ENCODE results near the gene ACTR5. TPM values are rescaled to one million over a fixed set of nuclear protein-coding genes. Genes with fewer than 3 reads are reported as not detected.

Gene ACTR5
- 10.9 TPM for polyA plus RNA-seq (2012; ENCODE audit: insufficient read depth, insufficient read length)

DNA sequence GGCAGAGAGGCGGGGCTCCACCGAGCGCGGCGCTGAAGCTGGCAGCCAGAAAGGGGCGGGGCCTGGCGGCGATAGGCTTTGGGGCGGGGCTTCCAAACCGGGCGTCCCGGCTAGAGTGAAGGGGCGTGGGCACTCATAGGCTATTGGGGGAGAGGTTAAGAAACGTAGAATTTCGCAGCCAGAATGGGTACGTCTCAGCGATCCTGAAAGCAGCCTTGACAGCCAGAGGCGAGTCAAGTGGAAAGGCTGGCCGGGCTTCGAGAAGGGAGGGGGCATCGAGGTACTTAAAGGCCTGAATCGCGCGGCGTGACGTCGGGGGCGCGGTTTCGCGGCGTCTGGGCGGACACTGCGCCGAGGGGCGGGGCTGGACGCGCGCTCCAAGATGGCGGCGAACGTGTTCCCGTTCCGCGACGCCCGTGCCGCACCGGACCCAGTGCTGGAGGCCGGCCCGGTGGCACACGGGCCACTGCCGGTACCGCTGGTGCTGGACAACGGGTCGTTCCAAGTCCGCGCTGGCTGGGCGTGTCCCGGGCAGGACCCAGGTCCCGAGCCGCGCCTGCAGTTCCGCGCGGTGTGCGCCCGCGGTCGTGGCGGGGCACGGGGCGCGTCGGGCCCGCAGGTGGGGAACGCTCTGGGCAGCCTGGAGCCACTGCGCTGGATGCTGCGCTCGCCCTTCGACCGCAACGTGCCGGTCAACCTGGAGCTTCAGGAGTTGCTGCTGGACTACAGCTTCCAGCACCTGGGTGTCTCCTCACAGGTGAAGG, at the start of gene ACTR5:
ACTR5 (plus strand) TSS at position 364 of the 764 bp plus-strand sequence; CDS start at position 383, 19 bp downstream.
- DNase-seq (ENCODE audit: low read depth, low spot score): peak; percentile 77
- H3K4me3 ChIP-seq (ENCODE audit: low read length): peak within 1 kb of the TSS; percentile 94

DNA sequence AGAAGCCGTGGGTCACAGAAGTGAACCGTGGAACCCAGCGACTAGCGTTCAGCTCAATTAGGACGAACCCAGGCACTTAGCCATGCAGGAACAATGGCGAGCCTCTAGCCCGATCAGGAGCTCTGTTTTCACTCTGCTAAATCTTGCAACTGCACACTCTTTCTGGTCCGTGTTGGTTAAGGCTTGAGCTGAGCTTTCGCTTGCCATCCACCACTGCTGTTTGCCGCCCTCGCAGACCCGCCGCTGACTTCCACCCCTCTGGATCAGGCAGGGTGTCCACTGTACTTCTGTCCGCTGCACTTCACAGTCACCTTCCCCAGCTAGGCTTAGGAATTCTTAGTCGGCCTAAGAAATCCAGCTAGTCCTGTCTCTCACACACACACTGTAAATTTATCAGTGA, 49.7 kb upstream of the ACTR5 start:
- H3K4me3 ChIP-seq (ENCODE audit: low read length): no peak overlapping the region
- no peak for DNase-seq (ENCODE audit: low read depth, low spot score)

DNA sequence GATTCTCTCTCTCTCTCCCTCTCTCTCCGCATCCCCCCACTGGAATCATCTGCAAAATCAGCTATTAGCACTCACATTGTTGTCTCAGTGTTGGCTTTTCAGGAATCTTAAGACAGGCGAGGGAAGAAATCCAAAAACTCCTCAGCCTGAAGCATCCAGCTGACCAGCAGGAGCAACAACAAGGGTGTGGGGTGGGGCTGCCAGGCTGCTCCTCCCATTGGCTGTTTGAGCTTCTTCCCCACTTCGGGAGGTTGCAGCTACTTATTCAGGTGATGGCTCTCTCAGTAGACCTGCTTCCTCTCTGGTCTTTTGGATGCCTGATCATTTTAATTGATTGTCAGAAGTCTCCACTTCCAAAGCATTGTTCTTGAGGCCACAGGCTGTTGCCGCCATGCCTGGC, 48.1 kb upstream of the ACTR5 start:
- no peak overlapping the region for H3K4me3 ChIP-seq (ENCODE audit: low read length)
- no peak for DNase-seq (ENCODE audit: low read depth, low spot score)

DNA sequence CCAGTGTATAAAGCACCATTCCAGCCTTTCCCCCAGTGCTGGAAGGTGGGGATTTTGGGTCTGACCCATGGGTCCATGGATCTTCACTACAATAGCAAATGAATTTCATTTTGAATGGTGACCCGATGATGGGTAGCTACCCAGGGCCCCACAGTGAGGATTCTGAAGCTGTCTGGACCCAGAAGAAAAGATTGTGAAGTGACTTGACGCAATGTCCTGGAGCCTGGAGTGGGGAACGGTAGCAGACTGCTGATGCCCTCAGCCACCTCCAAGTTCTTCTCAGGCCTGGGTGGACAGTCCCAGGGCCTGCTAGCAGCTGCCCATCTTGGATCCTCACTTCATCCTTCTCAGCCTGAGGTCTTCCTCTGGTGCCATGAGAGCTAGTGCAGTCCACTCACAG, 47.3 kb upstream of the ACTR5 start:
- H3K4me3 ChIP-seq (ENCODE audit: low read length): no peak overlapping the region
- no peak for DNase-seq (ENCODE audit: low read depth, low spot score)

DNA sequence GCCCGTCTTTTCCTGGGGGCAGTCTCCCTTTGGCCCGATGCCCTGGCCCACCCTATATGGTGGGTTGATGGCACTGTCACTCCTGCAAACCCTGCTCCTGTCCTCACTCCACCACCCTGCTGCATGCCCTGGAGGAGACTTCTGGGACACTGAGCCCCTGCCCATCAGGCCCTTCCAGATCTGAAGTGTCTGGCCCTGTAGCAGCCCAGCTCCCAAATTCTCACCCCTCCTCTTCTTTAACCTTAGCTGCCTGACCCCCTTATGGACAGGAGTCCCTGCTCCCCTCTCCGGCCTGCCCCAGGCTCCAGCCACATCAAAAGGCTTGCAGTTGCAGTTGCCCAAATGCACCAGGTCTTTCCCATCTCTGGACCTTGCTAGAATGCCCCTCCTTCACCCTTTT, 44.7 kb upstream of the ACTR5 start:
- no peak for DNase-seq (ENCODE audit: low read depth, low spot score)
- H3K4me3 ChIP-seq (ENCODE audit: low read length): no peak overlapping the region

- no peak overlapping the region for H3K4me3 ChIP-seq (ENCODE audit: low read length)
- DNase-seq (ENCODE audit: low read depth, low spot score): no peak
Observed at GRCh38 chr20:38704136-38704535, 44.1 kb upstream of the ACTR5 start.

DNA sequence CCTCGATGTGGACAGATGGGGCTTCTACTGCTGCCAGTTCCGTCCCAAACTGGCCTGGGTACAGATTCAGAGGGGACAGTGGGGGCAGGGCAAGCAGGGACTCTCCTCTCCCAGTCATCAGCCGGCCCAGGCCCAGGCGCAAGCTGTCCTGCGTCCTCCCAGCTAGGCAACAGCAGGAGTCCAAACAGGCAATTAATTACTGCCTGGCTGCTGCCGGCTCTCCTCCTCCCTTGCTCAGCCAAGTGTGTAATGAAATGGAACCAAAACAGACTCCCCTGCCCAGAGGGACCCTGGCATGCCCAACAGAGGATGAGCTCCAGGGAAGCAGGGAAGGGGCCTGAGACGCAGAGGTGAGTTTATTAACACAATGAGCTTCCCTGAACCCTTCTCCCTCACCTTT, 41.8 kb upstream of the ACTR5 start:
- no peak overlapping the region for H3K4me3 ChIP-seq (ENCODE audit: low read length)
- DNase-seq (ENCODE audit: low read depth, low spot score): no peak

DNA sequence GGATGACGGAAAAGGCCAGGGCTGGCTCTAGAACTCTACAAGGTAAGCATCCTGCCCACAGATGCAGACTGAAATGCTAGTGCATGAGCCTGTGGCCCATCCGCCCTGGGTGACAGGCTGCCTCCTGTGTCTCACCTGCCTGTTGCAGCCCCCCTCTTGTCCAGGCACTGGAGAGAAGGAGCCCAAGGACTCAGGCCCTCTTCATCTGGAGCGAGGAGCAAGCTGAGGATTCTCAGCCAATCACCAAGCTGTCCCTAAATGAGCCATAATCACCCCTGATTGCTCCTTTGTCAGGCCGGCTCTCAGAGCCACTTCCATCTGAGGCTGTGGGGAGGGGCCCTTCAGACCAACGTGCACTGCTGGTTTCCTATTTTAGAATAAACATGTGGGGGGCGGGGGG, 34.0 kb upstream of the ACTR5 start:
- no peak overlapping the region for H3K4me3 ChIP-seq (ENCODE audit: low read length)
- DNase-seq (ENCODE audit: low read depth, low spot score): no peak

DNA sequence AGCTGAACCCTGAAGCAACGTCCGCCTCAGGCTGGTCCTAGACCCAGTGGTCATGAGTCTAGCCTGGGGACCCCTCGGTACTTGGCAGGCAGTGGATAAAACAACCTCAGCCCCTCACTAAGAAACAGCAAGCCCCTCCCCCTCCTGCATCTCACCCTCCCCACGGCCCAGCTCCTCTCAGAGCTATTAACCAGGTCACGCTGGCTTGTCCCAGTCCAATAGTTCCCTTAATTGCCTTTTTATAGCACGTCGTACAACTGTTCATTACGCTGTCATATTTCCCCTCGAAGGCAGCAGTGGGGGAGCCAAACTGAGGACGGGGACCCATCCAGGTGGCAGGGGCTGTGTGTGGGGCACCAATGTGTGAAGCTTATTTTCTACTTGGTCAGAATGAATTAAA, 32.6 kb upstream of the ACTR5 start:
- no peak overlapping the region for H3K4me3 ChIP-seq (ENCODE audit: low read length)
- DNase-seq (ENCODE audit: low read depth, low spot score): no peak

GRCh38 chr20:38722683-38723016, 25.6 kb upstream of the ACTR5 start:
- no peak overlapping the region for H3K4me3 ChIP-seq (ENCODE audit: low read length)
- DNase-seq (ENCODE audit: low read depth, low spot score): no peak

GRCh38 chr20:38723017-38723847, 25.0 kb upstream of the ACTR5 start:
- DNase-seq (ENCODE audit: low read depth, low spot score): peak; percentile 42
- peak overlapping the region; percentile 2; the same call in 1 of the 2 replicates for H3K4me3 ChIP-seq (ENCODE audit: low read length)

GRCh38 chr20:38723848-38724625, 24.2 kb upstream of the ACTR5 start, which contains the start of gene SLC32A1:
Gene SLC32A1, plus strand, starts transcription at chr20:38724486. Its CDS starts 239 bp downstream, at chr20:38724725.
- H3K4me3 ChIP-seq (ENCODE audit: low read length): peak within 1 kb of the TSS; percentile 40
- DNase-seq (ENCODE audit: low read depth, low spot score): no peak

DNA sequence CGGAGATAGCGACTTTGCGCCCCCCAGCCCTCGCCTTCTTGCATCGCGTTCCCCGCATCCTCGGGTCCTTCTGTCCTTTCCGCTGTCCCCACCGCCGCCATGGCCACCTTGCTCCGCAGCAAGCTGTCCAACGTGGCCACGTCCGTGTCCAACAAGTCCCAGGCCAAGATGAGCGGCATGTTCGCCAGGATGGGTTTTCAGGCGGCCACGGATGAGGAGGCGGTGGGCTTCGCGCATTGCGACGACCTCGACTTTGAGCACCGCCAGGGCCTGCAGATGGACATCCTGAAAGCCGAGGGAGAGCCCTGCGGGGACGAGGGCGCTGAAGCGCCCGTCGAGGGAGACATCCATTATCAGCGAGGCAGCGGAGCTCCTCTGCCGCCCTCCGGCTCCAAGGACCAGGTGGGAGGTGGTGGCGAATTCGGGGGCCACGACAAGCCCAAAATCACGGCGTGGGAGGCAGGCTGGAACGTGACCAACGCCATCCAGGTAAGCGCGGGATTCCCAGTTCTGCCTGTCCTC, 23.6 kb upstream of the ACTR5 start:
- H3K4me3 ChIP-seq (ENCODE audit: low read length): peak overlapping the region; percentile 40
- DNase-seq (ENCODE audit: low read depth, low spot score): no peak

DNA sequence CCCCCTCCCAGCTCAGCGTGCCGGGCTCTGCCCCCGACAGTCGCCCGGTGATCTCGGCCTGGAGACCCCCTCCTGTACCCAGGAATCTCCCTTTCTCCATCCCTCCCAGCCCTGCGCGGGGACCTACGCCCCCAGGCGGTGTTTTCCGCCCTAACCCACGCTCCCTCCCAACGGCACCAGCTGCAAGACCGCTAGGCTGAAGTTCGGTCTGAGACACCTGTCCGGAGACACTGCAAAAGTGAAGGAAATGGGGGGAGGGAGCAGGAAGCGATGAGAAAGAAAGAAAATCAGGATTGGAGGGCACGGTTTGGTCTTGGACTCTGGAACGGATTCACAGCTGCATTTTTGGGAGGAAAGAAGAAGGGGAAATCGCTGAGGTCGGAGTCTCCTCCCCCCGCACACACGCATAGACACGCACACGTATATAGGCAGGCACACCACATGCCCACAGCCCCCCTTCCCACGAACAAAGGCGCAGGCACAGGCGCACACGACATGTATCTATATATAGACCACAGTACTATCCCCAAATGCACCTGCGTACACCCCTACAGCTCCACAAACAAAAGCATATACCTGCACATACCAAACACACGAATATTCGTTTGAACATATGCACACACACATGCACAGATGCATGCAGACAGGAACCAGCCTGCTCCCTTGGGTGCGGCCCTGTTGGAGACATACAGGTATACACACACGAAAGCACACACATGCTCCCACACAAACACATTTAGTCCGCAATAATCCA, 22.9 kb upstream of the ACTR5 start:
- DNase-seq (ENCODE audit: low read depth, low spot score): peak; percentile 83
- peak overlapping the region; percentile 40 for H3K4me3 ChIP-seq (ENCODE audit: low read length)

DNA sequence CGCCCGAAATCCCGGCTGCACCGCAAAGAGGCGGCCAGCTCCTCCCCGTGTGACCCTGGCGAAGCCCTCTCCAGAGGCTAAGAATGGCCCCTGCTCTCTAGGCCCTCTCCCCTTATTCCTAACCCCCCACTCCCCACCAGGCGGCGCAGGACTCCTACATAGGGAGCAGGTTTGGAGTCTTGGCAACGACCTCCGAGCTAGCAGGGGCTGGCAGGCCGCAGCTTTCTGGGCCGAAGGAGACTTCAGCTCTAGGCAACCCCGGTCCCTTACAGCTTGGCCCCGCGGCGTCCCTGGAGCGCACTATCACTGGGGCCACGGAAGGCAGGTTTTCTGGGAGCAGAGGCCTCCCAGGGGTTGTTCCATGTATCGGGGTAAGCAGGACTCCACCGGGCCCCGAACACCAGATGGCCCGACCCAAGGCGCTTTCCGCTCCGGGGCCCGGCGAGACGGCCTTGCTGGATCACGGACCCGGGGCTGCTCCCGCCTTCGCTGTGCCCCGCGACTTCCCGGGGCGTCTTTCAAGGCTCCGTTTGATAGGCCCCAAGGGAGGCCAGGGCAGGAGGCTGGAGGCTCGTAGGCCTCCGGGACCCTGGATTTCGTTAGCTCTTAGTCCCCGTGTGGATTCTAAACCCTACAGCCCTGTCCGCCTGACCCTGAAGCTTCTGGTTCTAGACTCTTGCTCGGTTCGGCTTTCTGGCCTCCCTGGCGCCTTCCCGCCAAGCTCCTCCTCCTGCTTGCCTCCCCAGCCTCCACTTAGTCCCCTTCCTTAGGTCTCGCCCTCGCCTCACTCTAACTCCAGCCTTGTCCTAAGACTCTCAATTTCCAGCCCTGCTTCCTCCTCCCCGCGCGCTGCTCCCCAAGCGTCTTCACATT, 22.1 kb upstream of the ACTR5 start:
- DNase-seq (ENCODE audit: low read depth, low spot score): no peak
- H3K4me3 ChIP-seq (ENCODE audit: low read length): no peak overlapping the region

DNA sequence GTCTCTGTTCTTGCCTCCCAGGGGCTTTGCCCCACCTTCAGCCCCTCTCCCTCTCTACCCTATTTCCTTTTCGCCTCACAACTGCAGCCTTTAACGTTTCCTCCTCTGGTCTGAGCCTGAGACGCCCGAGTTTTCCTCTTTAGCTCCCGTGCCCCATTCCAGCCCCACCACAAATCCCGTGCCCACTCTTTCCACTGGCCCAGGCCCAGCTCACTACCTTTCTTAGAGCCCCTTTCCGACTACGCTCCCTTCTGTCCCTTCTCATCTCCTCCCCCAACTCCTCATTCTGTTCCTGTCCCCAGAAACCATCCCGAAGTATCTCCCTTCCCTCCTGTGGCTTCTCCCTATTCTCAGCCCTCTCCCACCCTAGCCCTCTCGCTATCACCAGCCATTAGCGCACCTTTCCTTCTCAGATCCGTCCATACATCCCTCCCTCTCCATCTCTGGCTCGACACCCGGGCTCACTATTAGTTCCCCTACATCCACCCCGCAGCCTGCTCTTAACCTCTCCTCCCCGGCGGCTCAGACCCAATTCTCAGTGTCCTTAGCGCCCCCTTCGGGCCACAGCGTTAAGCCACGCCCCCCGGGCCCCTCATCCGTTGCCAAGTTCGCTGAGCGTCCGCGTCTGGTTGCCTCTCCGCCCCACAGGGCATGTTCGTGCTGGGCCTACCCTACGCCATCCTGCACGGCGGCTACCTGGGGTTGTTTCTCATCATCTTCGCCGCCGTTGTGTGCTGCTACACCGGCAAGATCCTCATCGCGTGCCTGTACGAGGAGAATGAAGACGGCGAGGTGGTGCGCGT, 21.3 kb upstream of the ACTR5 start:
- DNase-seq (ENCODE audit: low read depth, low spot score): no peak

GRCh38 chr20:38727607-38728190, 20.6 kb upstream of the ACTR5 start:
- H3K4me3 ChIP-seq (ENCODE audit: low read length): no peak overlapping the region
- no peak for DNase-seq (ENCODE audit: low read depth, low spot score)

More for the DNA sequence above, 21.3 kb upstream of the ACTR5 start:
- no peak overlapping the region for H3K4me3 ChIP-seq (ENCODE audit: low read length)
